Lung (tissue), 12 donors: Measurements from ENCODE around the gene FLT3. TPM values are rescaled to one million over a fixed set of nuclear protein-coding genes. Genes with fewer than 3 reads are reported as not detected.

Experiments used
- ATAC-seq: fragments of 200-7000 bp; cut with Tn5 transposase; one replicate; pipeline ENCODE4 v1.9.1; 2020; ENCODE audit warnings: moderate number of reproducible peaks; ENCODE audit not compliant: insufficient read depth, low FRiP score
- DNase-seq, 3 donors: peaks; one replicate each; pipeline ENCODE4 v3.0.0-alpha.2; 2013 to 2017
- H3K27ac ChIP-seq, 2 donors: one replicate each; pipeline ENCODE4 v1.5.1; 2013; ENCODE audit warnings: mild to moderate bottlenecking in 2 of 2, moderate library complexity in 2 of 2, control low read depth in 1 of 2, inconsistent platforms in 1 of 2, low read depth in 1 of 2, low read length in 1 of 2
- H3K27me3 ChIP-seq, 3 donors: one replicate each; pipeline ENCODE4 v1.5.1; 2013; ENCODE audit warnings: low read length in 2 of 3; ENCODE audit not compliant: control insufficient read depth in 3 of 3, insufficient read depth in 3 of 3
- H3K36me3 ChIP-seq, 4 donors: one replicate each; pipeline ENCODE4 v1.5.1; 2013; ENCODE audit warnings: low read length in 4 of 4, mild to moderate bottlenecking in 1 of 4, moderate library complexity in 1 of 4; ENCODE audit not compliant: control insufficient read depth in 4 of 4, insufficient read depth in 4 of 4
- H3K4me1 ChIP-seq, 5 donors: one replicate each; pipeline ENCODE4 v1.5.1; 2013; ENCODE audit warnings: low read length in 5 of 5, mild to moderate bottlenecking in 2 of 5, moderate library complexity in 1 of 5; ENCODE audit not compliant: control insufficient read depth in 5 of 5, insufficient read depth in 5 of 5
- H3K4me3 ChIP-seq: one replicate; pipeline ENCODE4 v1.5.1; 2013; ENCODE audit warnings: mild to moderate bottlenecking, control low read depth, moderate library complexity
- H3K9ac ChIP-seq, 2 donors: one replicate each; pipeline ENCODE4 v1.5.1; 2013; ENCODE audit warnings: low read length in 2 of 2, control low read depth in 1 of 2; ENCODE audit not compliant: insufficient read depth in 1 of 2
- H3K9me3 ChIP-seq, 4 donors: one replicate each; pipeline ENCODE4 v1.5.1; 2013; ENCODE audit warnings: low read length in 3 of 4, mild to moderate bottlenecking in 1 of 4, moderate library complexity in 1 of 4; ENCODE audit not compliant: control insufficient read depth in 4 of 4, insufficient read depth in 3 of 4
- CTCF ChIP-seq: IDR thresholded peaks from 2 replicates; pipeline ENCODE4 v1.5.1; 2012; ENCODE audit warnings: mild to moderate bottlenecking; ENCODE audit errors: control extremely low read depth, extremely low read depth
- WGBS, 2 donors: extraction: QIAGEN DNeasy Blood & Tissue Kit; methylation state at CpG; one replicate each; pipeline ENCODE4 v1.1.7; 2013; 5-methylcytosine and 5-hydroxymethylcytosine counted together
- polyA plus RNA-seq, 2 donors: library from polyadenylated mRNA; stranded (reverse); fragments of 200-250 nt; gene quantifications; one replicate each; pipeline ENCODE4 v1.2.1, GENCODE V29; 2013
- total RNA-seq, 2 donors: library from RNA; depleted of rRNA in 1 of 2; stranded (reverse); fragments of >200 nt in 1 of 2; gene quantifications; one replicate each; pipeline ENCODE4 v1.2.1, GENCODE V29; 2014 to 2021
- donor health status: control.
- donor health status: control.
- donor health status: Bipolar disorder and iron deficiency.
- donor health status: healthy.
- donor health status: DM: yes; HTN: yes; CAD: no.

The FLT3 gene
- total and polyA plus RNA-seq, 4 donors: 0.43 to 1.9 (median 0.72) TPM

- H3K27me3 ChIP-seq: peaks cover 0 to 6% (median 0%) of the 10 kb centered on the region in 3 donors
- H3K4me1 ChIP-seq: no peaks in the 10 kb centered on the region
- ATAC-seq: no peak
- DNase-seq: no peak
- H3K9ac ChIP-seq: no peak overlapping the region
- no peak for TF ChIP-seq CTCF
- H3K4me3 ChIP-seq: no peak overlapping the region
- 87 to 91% methylated on average over 1 of the region's 1 CpG for WGBS, 2 donors
- no peaks in the 10 kb centered on the region for H3K36me3 ChIP-seq
- peaks cover 0 to 3% (median 0%) of the 10 kb centered on the region in 4 donors for H3K9me3 ChIP-seq
- H3K27ac ChIP-seq: no peak overlapping the region
Observed at GRCh38 chr13:28013482-28013881, 86.9 kb downstream of the FLT3 start.

DNA sequence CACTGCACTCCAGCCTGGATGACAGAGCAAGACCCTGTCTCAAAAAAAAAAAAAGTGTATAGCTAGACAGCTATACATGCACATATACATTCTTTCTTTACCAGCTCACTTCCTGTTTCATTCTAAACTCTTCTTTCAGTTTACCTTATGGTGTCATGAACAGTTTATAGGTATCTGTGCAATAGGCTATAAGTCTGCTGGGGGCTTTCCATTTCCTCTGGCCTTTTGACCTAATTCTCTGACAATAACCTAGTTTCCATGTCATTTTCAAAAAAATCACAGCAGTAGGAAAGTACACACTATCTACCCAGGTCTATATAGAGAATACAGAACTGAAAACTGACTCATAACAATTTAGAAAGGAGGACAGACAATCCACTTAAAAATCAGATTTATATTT, 87.5 kb downstream of the FLT3 start:
- H3K4me3 ChIP-seq: no peak overlapping the region
- ATAC-seq (no peak), DNase-seq (no peak)
- H3K27ac ChIP-seq: no peak overlapping the region
- no peaks in the 10 kb centered on the region for H3K4me1 ChIP-seq
- peaks cover 0 to 6% (median 0%) of the 10 kb centered on the region in 3 donors for H3K27me3 ChIP-seq
- no peaks in the 10 kb centered on the region for H3K36me3 ChIP-seq
- H3K9ac ChIP-seq: no peak overlapping the region
- TF ChIP-seq CTCF: no peak
- peaks cover 0 to 3% (median 0%) of the 10 kb centered on the region in 4 donors for H3K9me3 ChIP-seq

DNA sequence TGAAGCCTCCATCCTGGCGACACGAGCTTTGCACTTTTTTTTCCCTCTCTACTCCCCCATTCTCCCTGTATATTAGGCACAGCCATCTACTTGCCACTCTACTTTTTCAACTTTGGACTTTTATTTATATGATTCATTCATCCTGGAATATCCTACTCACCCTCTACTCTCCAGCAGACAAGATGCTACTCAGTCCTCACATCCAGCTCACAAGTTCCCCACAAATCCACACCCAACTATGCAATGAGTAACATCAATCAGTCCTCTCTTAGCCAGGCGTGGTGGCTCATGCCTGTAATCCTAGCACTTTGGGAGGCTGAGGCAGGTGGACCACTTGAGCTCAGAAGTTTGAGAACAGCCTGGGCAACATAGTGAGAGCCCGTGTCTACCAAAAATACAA, 88.0 kb downstream of the FLT3 start:
- no peak for ATAC-seq

More for the DNA sequence above, 88.0 kb downstream of the FLT3 start:
- H3K4me1 ChIP-seq: no peaks in the 10 kb centered on the region
- peaks cover 0 to 6% (median 0%) of the 10 kb centered on the region in 3 donors for H3K27me3 ChIP-seq
- WGBS, 2 donors: 85 to 97% methylated on average over 4 of the region's 4 CpGs
- no peak overlapping the region for H3K4me3 ChIP-seq
- TF ChIP-seq CTCF: no peak
- DNase-seq: no peak
- H3K36me3 ChIP-seq: no peaks in the 10 kb centered on the region
- peaks cover 0 to 3% (median 0%) of the 10 kb centered on the region in 4 donors for H3K9me3 ChIP-seq
- no peak overlapping the region for H3K27ac ChIP-seq
- H3K9ac ChIP-seq: no peak overlapping the region
